Cardiac muscle cell (in vitro differentiated cells and primary cell): Measurements from ENCODE around the gene ALPK3. TPM values are rescaled to one million over a fixed set of nuclear protein-coding genes. Genes with fewer than 3 reads are reported as not detected.

Experiments
- DNase-seq, 2 donors: peaks; one replicate each; pipeline versions ENCODE4 v3.0.0 to v3.0.0-alpha.2; 2010 to 2017; ENCODE audit warnings: low read depth in 1 of 2, low spot score in 1 of 2
- H3K27ac ChIP-seq: fragments of 200-600 bp; sonication (generic); 2 replicates; pipeline ENCODE4 v1.5.1; 2016
- H3K27me3 ChIP-seq: fragments of 200-600 bp; sonication (generic); 2 replicates; pipeline ENCODE4 v1.6.0; 2016; ENCODE audit warnings: control low read depth
- H3K36me3 ChIP-seq: fragments of 200-600 bp; sonication (generic); 2 replicates; pipeline ENCODE4 v1.5.1; 2016; ENCODE audit warnings: control low read depth
- H3K4me1 ChIP-seq: fragments of 200-600 bp; sonication (generic); 2 replicates; pipeline ENCODE4 v1.8.1; 2017; ENCODE audit warnings: low read depth, mild to moderate bottlenecking, mixed run types
- H3K4me3 ChIP-seq: fragments of 200-600 bp; sonication (generic); 2 replicates; pipeline ENCODE4 v1.5.1; 2016; ENCODE audit warnings: mild to moderate bottlenecking
- H3K9me3 ChIP-seq: fragments of 200-600 bp; sonication (generic); 2 replicates; pipeline ENCODE4 v1.5.1; 2017; ENCODE audit warnings: low read depth, mild to moderate bottlenecking, control low read depth
- CTCF ChIP-seq: IDR thresholded peaks from 2 replicates; pipeline ENCODE4 v1.5.1; 2012; ENCODE audit warnings: low read depth, mild to moderate bottlenecking, low read length
- polyA plus RNA-seq: library from polyadenylated mRNA; unstranded; fragments of >200 nt; fragmentation: Nextera tagmentation; extraction: Ambion mirVana; gene quantifications from 2 replicates; pipeline ENCODE4 v1.2.1, GENCODE V29; 2016
- total RNA-seq: library from RNA; depleted of rRNA; stranded (reverse); fragments of >200 nt; gene quantifications from 2 replicates; pipeline ENCODE4 v1.2.3, GENCODE V29; 2016

ALPK3 gene
- total and polyA plus RNA-seq, 2 experiments from 2014 or later: 16.6 to 52.1 TPM

GRCh38 chr15:84836844-84837243, 19.7 kb downstream of the ALPK3 start:
- TF ChIP-seq CTCF: no peak
- no peaks in the 10 kb centered on the region for H3K9me3 ChIP-seq
- H3K27me3 ChIP-seq: no peaks in the 10 kb centered on the region
- peaks cover 18% of the 10 kb centered on the region for H3K36me3 ChIP-seq
- H3K4me1 ChIP-seq: peaks cover 63% of the 10 kb centered on the region
- H3K27ac ChIP-seq: peak overlapping the region; percentile 95
- no peak overlapping the region for H3K4me3 ChIP-seq
- DNase-seq: no peak

- no peak for DNase-seq
- peaks cover 67% of the 10 kb centered on the region for H3K4me1 ChIP-seq
- no peak overlapping the region for H3K4me3 ChIP-seq
- H3K27me3 ChIP-seq: no peaks in the 10 kb centered on the region
- peak overlapping the region; percentile 95 for H3K27ac ChIP-seq
- peaks cover 6% of the 10 kb centered on the region for H3K36me3 ChIP-seq
- H3K9me3 ChIP-seq: no peaks in the 10 kb centered on the region
- no peak for TF ChIP-seq CTCF
These were observed 22.6 kb downstream of the ALPK3 start for GRCh38 chr15:84839714-84840113.

- DNase-seq: no peak
- Histone ChIP-seq H3K27ac (peak overlapping the region; percentile 95), H3K4me3 (no peak overlapping the region), H3K36me3 (peaks cover 6% of the 10 kb centered on the region), H3K4me1 (peaks cover 63% of the 10 kb centered on the region), H3K9me3 (no peaks in the 10 kb centered on the region), H3K27me3 (no peaks in the 10 kb centered on the region)
- TF ChIP-seq CTCF: no peak
These were observed 23.1 kb downstream of the ALPK3 start for GRCh38 chr15:84840255-84840654.

- H3K36me3 ChIP-seq: peaks cover 6% of the 10 kb centered on the region
- H3K9me3 ChIP-seq: no peaks in the 10 kb centered on the region
- no peaks in the 10 kb centered on the region for H3K27me3 ChIP-seq
- H3K4me3 ChIP-seq: no peak overlapping the region
- H3K27ac ChIP-seq: peak overlapping the region; percentile 95
- DNase-seq: peak; percentile 82 to 92
- peaks cover 57% of the 10 kb centered on the region for H3K4me1 ChIP-seq
- no peak for TF ChIP-seq CTCF
These were observed 23.7 kb downstream of the ALPK3 start for GRCh38 chr15:84840741-84841429.

GRCh38 chr15:84842781-84843180, 25.6 kb downstream of the ALPK3 start:
- Histone ChIP-seq H3K4me1 (peaks cover 42% of the 10 kb centered on the region), H3K4me3 (no peak overlapping the region), H3K27me3 (no peaks in the 10 kb centered on the region), H3K27ac (peak overlapping the region; percentile 95), H3K9me3 (no peaks in the 10 kb centered on the region), H3K36me3 (peaks cover 6% of the 10 kb centered on the region)
- DNase-seq: no peak
- no peak for TF ChIP-seq CTCF

GRCh38 chr15:84844964-84845363, 27.8 kb downstream of the ALPK3 start:
- no peak for TF ChIP-seq CTCF
- no peaks in the 10 kb centered on the region for H3K9me3 ChIP-seq
- H3K36me3 ChIP-seq: peaks cover 6% of the 10 kb centered on the region
- peaks cover 21% of the 10 kb centered on the region for H3K4me1 ChIP-seq
- H3K27ac ChIP-seq: peak overlapping the region; percentile 61
- H3K4me3 ChIP-seq: no peak overlapping the region
- DNase-seq: no peak
- no peaks in the 10 kb centered on the region for H3K27me3 ChIP-seq
